IMR-90 (cell line): Measurements from ENCODE around the gene PPP1R16B. TPM values are rescaled to one million over a fixed set of nuclear protein-coding genes. Genes with fewer than 3 reads are reported as not detected.

ENCODE experiments used
- ATAC-seq: fragments of 200-7000 bp; cut with Tn5 transposase; 2 replicates; pipeline ENCODE4 v1.9.1; 2020; ENCODE audit warnings: low read depth, mild to moderate bottlenecking, moderate library complexity
- BruUV-seq: library from RNA; stranded (reverse); fragments of 400-500 nt; replicated peaks from 2 replicates; lab custom pipeline; 2021; lab: Mats Ljungman, UMichigan
- CTCF ChIA-PET: fragments of 300-600 bp; formaldehyde crosslinking; extraction: SDS; loops from one replicate; lab custom pipeline; 2021; ENCODE audit warnings: antibody characterized with exemption; lab: Yijun Ruan, JAX
- POLR2A ChIA-PET: fragments of 300-600 bp; sonication (Branson Sonifier 250); formaldehyde crosslinking; loops from one replicate; lab custom pipeline; 2022; ENCODE audit warnings: antibody characterized with exemption; ENCODE audit not compliant: unreplicated experiment; lab: Charles Lee
- DNase-seq: peaks from one replicate; pipeline ENCODE4 v3.0.0; 2013
- H2AFZ ChIP-seq: replicated peaks from 2 replicates; pipeline ENCODE3; 2013; ENCODE audit warnings: low read length, mild to moderate bottlenecking; ENCODE audit not compliant: poor library complexity
- H2AK5ac ChIP-seq: 2 replicates; pipeline ENCODE4 v1.6.1; 2013; ENCODE audit warnings: low read depth, low read length, inconsistent platforms
- H2AK9ac ChIP-seq: replicated peaks from 2 replicates; pipeline ENCODE3; 2013; ENCODE audit warnings: mild to moderate bottlenecking, low read depth, low read length, moderate library complexity; ENCODE audit not compliant: poor library complexity
- H2BK120ac ChIP-seq: 2 replicates; pipeline ENCODE4 v1.6.1; 2013; ENCODE audit warnings: low read depth, low read length, inconsistent platforms
- H2BK15ac ChIP-seq: 3 replicates; pipeline ENCODE4 v1.6.1; 2013; ENCODE audit warnings: low read depth, low read length, inconsistent platforms
- H2BK20ac ChIP-seq: 2 replicates; pipeline ENCODE4 v1.6.1; 2013; ENCODE audit warnings: low read depth, mild to moderate bottlenecking, inconsistent platforms, low read length, moderate library complexity
- H2BK5ac ChIP-seq: 2 replicates; pipeline ENCODE4 v1.6.1; 2013; ENCODE audit warnings: mild to moderate bottlenecking, low read depth, low read length, inconsistent platforms; ENCODE audit not compliant: poor library complexity, severe bottlenecking
- H3K14ac ChIP-seq: replicated peaks from 2 replicates; pipeline ENCODE4 v1.6.1; 2013; ENCODE audit warnings: low read depth, low read length, inconsistent platforms
- H3K18ac ChIP-seq: 2 replicates; pipeline ENCODE4 v1.6.1; 2013; ENCODE audit warnings: low read depth, low read length, control low read depth
- H3K23ac ChIP-seq: 2 replicates; pipeline ENCODE4 v1.6.1; 2013; ENCODE audit warnings: low read depth, low read length, inconsistent platforms
- H3K27ac ChIP-seq: 2 replicates; pipeline ENCODE4 v1.5.1; 2013; ENCODE audit warnings: mild to moderate bottlenecking, control low read depth, low read length; ENCODE audit not compliant: insufficient read depth
- H3K27me3 ChIP-seq: 2 replicates; pipeline ENCODE4 v1.6.1; 2013; ENCODE audit warnings: low read length; ENCODE audit not compliant: control insufficient read depth, insufficient read depth
- H3K36me3 ChIP-seq: 2 replicates; pipeline ENCODE4 v1.6.1; 2013; ENCODE audit warnings: low read length, mixed read lengths; ENCODE audit not compliant: control insufficient read depth, insufficient read depth
- H3K4ac ChIP-seq: 2 replicates; pipeline ENCODE4 v1.6.1; 2013; ENCODE audit warnings: low read depth, low read length, inconsistent platforms
- H3K4me1 ChIP-seq: 2 replicates; pipeline ENCODE4 v1.6.1; 2013; ENCODE audit warnings: low read length, mixed read lengths; ENCODE audit not compliant: control insufficient read depth, insufficient read depth
- H3K4me2 ChIP-seq: 2 replicates; pipeline ENCODE4 v1.6.1; 2013; ENCODE audit warnings: low read depth, mild to moderate bottlenecking, control low read depth, low read length, moderate library complexity
- H3K4me3 ChIP-seq: 2 replicates; pipeline ENCODE4 v1.5.1; 2013; ENCODE audit warnings: low read depth, mild to moderate bottlenecking, control low read depth, low read length, moderate library complexity; ENCODE audit not compliant: insufficient read depth
- H3K56ac ChIP-seq: 2 replicates; pipeline ENCODE4 v1.6.1; 2013; ENCODE audit warnings: low read length, inconsistent platforms; ENCODE audit not compliant: insufficient read depth; ENCODE audit errors: extremely low read depth
- H3K79me1 ChIP-seq, 2 experiments: 2 replicates each; pipeline ENCODE4 v1.6.1; 2013; ENCODE audit warnings: low read length in 2 of 2, inconsistent platforms in 1 of 2, low read depth in 1 of 2
- H3K9ac ChIP-seq: 2 replicates; pipeline ENCODE4 v1.6.1; 2013; ENCODE audit warnings: low read depth, low read length, control low read depth
- H3K9me1 ChIP-seq: 2 replicates; pipeline ENCODE4 v1.6.1; 2013; ENCODE audit warnings: low read length, inconsistent platforms; ENCODE audit not compliant: insufficient read depth
- H3K9me3 ChIP-seq: 2 replicates; pipeline ENCODE4 v1.6.1; 2013; ENCODE audit warnings: low read length; ENCODE audit not compliant: control insufficient read depth, insufficient read depth
- H4K20me1 ChIP-seq: 2 replicates; pipeline ENCODE4 v1.6.1; 2013; ENCODE audit warnings: low read length, inconsistent platforms; ENCODE audit not compliant: insufficient read depth
- H4K5ac ChIP-seq: 2 replicates; pipeline ENCODE4 v1.6.1; 2013; ENCODE audit warnings: mild to moderate bottlenecking, low read depth, low read length, control low read depth
- H4K8ac ChIP-seq, 2 experiments: 2 replicates each; pipeline ENCODE4 v1.6.1; 2013; ENCODE audit warnings: low read depth in 2 of 2, low read length in 2 of 2, control low read depth in 1 of 2, inconsistent platforms in 1 of 2
- H4K91ac ChIP-seq: 2 replicates; pipeline ENCODE4 v1.6.1; 2013; ENCODE audit warnings: low read depth, low read length, inconsistent platforms; ENCODE audit not compliant: insufficient read depth
- BHLHE40 ChIP-seq: fragments of 150-350 bp; IDR thresholded peaks from 2 replicates; pipeline ENCODE4 v1.6.1; 2016; ENCODE audit warnings: mild to moderate bottlenecking, low read depth, low read length
- CEBPB ChIP-seq: IDR thresholded peaks from 2 replicates; pipeline ENCODE4 v1.6.1; 2012; ENCODE audit warnings: low read depth, low read length, improper control_type of control experiment
- CHD1 ChIP-seq: IDR thresholded peaks from 2 replicates; pipeline ENCODE4 v1.6.1; 2012; ENCODE audit warnings: low read depth, low read length, improper control_type of control experiment
- CTCF ChIP-seq: conservative IDR thresholded peaks from 2 replicates; pipeline ENCODE4 v1.5.1; 2012; ENCODE audit warnings: mild to moderate bottlenecking, low read depth, low read length, improper control_type of control experiment
- FOS ChIP-seq: fragments of 150-350 bp; IDR thresholded peaks from 2 replicates; pipeline ENCODE4 v1.6.1; 2016; ENCODE audit warnings: low read depth, low read length
- MAFK ChIP-seq: IDR thresholded peaks from 2 replicates; pipeline ENCODE4 v1.6.1; 2012; ENCODE audit warnings: low read depth, low read length, improper control_type of control experiment
- MAZ ChIP-seq: IDR thresholded peaks from 2 replicates; pipeline ENCODE4 v1.6.1; 2012; ENCODE audit warnings: low read depth, mild to moderate bottlenecking, low read length, improper control_type of control experiment, moderate library complexity, borderline replicate concordance
- MXI1 ChIP-seq: IDR thresholded peaks from 2 replicates; pipeline ENCODE4 v1.6.1; 2012; ENCODE audit warnings: low read depth, mild to moderate bottlenecking, low read length, moderate library complexity, borderline replicate concordance
- NFE2L2 ChIP-seq: fragments of 150-350 bp; IDR thresholded peaks from 2 replicates; pipeline ENCODE4 v1.6.1; 2016; ENCODE audit warnings: low read depth, mild to moderate bottlenecking, low read length
- POLR2A ChIP-seq: IDR thresholded peaks from 2 replicates; pipeline ENCODE4 v1.6.1; 2012; ENCODE audit warnings: mild to moderate bottlenecking, low read depth, low read length
- RAD21 ChIP-seq: IDR thresholded peaks from 2 replicates; pipeline ENCODE4 v1.6.1; 2012; ENCODE audit warnings: low read length, improper control_type of control experiment
- RCOR1 ChIP-seq: IDR thresholded peaks from 2 replicates; pipeline ENCODE4 v1.6.1; 2012; ENCODE audit warnings: mild to moderate bottlenecking, low read length, improper control_type of control experiment; ENCODE audit not compliant: insufficient replicate concordance
- RFX5 ChIP-seq: IDR thresholded peaks from 2 replicates; pipeline ENCODE4 v1.8.0; 2012; ENCODE audit warnings: low read depth, mild to moderate bottlenecking, low read length, moderate library complexity
- SMC3 ChIP-seq: fragments of 150-350 bp; IDR thresholded peaks from 2 replicates; pipeline ENCODE4 v1.6.1; 2016; ENCODE audit warnings: low read depth, mild to moderate bottlenecking, antibody characterized with exemption, low read length, moderate library complexity
- USF2 ChIP-seq: fragments of 150-350 bp; IDR thresholded peaks from 2 replicates; pipeline ENCODE4 v1.6.1; 2017; ENCODE audit warnings: mild to moderate bottlenecking, antibody characterized with exemption, low read length, low read depth
- WGBS, 2 experiments: methylation state at CpG; one replicate each; pipeline versions ENCODE4 v1.1.5 to v1.1.7; 2013; ENCODE audit warnings: missing lambda C conversion rate in 2 of 2; ENCODE audit not compliant: insufficient read length in 1 of 2; ENCODE audit errors: extremely low coverage in 2 of 2; 5-methylcytosine and 5-hydroxymethylcytosine counted together
- dilution Hi-C: fragments of 300-500 bp; cut with HindIII; formaldehyde crosslinking; loops from one replicate; pipeline ENCODE4 v1.14.3; 2018; ENCODE audit warnings: low sequenced_read_pairs; ENCODE audit not compliant: unreplicated experiment
- in situ Hi-C: fragments of 300-500 bp; cut with MboI; formaldehyde crosslinking; loops from 3 replicates; pipeline ENCODE4 v1.14.3; 2019; ENCODE audit warnings: low sequenced_read_pairs, inconsistent platforms, mixed read lengths
- intact Hi-C: fragments of 100-400 bp; cut with micrococcal nuclease; formaldehyde crosslinking; loops from 2 replicates; pipeline ENCODE4 v1.10.0; 2022
- polyA plus RNA-seq, 3 experiments: library from polyadenylated mRNA; depleted of rRNA; stranded (reverse); fragments of >200 nt; gene quantifications; 2 replicates each; pipeline ENCODE4 v1.2.3, GENCODE V29; 2012; ENCODE audit warnings: low replicate concordance in 1 of 3
- total RNA-seq: library from RNA; depleted of rRNA; stranded (reverse); fragments of >200 nt; gene quantifications from 2 replicates; pipeline ENCODE4 v1.2.3, GENCODE V29; 2012
- TF ChIP-seq, protein P1 (sequence below): fragments of 150-350 bp; IDR thresholded peaks from 2 replicates; pipeline ENCODE4 v1.6.1; 2016; ENCODE audit warnings: low read depth, mild to moderate bottlenecking, low read length, moderate library complexity, borderline replicate concordance

PPP1R16B gene
- total and polyA plus RNA-seq, 2 of the 4 experiments (the other 2 are of a cell fraction), result not detected

- Histone ChIP-seq H4K8ac (no peak overlapping the region), H3K9ac (no peak overlapping the region), H2BK15ac (no peak overlapping the region), H3K9me1 (peaks cover 13% of the 10 kb centered on the region), H3K23ac (no peak overlapping the region), H3K18ac (no peak overlapping the region), H4K20me1 (no peaks in the 10 kb centered on the region), H3K79me1 (peaks cover 36 to 37% of the 10 kb centered on the region in 2 experiments), H3K4me2 (no peak overlapping the region), H3K4me1 (no peaks in the 10 kb centered on the region), H3K9me3 (no peaks in the 10 kb centered on the region), H3K27ac (no peak overlapping the region), H2BK5ac (no peak overlapping the region), H3K4ac (no peak overlapping the region), H2AK9ac (no peak overlapping the region), H3K27me3 (no peaks in the 10 kb centered on the region), H4K91ac (no peak overlapping the region), H2BK120ac (no peak overlapping the region), H2BK20ac (no peak overlapping the region), H3K36me3 (peaks cover 12% of the 10 kb centered on the region), H2AFZ (no peak overlapping the region), H3K4me3 (no peak overlapping the region), H3K56ac (no peak overlapping the region), H3K14ac (no peak overlapping the region), H4K5ac (no peak overlapping the region), H2AK5ac (no peak overlapping the region)
- dilution Hi-C loops, result no loop called here
- in situ Hi-C loops, result no loop called here
- ChIA-PET POLR2A (no interaction called here), CTCF (interaction anchor here (0.5 kb wide), 1 partner anchor 107 kb away, joined by 4 read pairs; no protein-coding TSS in a partner anchor)
- no peak for DNase-seq
- TF ChIP-seq CHD1 (no peak), CEBPB (no peak), POLR2A (no peak), NFE2L2 (no peak), CTCF (no peak), MAZ (no peak), RFX5 (no peak), FOS (no peak), RCOR1 (no peak), USF2 (no peak), BHLHE40 (no peak), RAD21 (no peak), MAFK (no peak), SMC3 (no peak), MXI1 (no peak)
- TF ChIP-seq, protein P1, sequence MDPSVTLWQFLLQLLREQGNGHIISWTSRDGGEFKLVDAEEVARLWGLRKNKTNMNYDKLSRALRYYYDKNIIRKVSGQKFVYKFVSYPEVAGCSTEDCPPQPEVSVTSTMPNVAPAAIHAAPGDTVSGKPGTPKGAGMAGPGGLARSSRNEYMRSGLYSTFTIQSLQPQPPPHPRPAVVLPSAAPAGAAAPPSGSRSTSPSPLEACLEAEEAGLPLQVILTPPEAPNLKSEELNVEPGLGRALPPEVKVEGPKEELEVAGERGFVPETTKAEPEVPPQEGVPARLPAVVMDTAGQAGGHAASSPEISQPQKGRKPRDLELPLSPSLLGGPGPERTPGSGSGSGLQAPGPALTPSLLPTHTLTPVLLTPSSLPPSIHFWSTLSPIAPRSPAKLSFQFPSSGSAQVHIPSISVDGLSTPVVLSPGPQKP, result no peak
- intact Hi-C loops, result no loop called here
- ATAC-seq, result no peak
- 75% methylated on average over 1 of the region's 7 CpGs; no CpG with 5 or more reads in 1 of the 2 experiments for WGBS, 2 experiments
- BruUV-seq, result no TSS peak
Observed at GRCh38 chr20:38947931-38948362, 142.4 kb downstream of the PPP1R16B start.
